Keratinocyte (primary cell): ENCODE data around the gene NRG3. TPM values are rescaled to one million over a fixed set of nuclear protein-coding genes. Genes with fewer than 3 reads are reported as not detected.

Experiments used
- DNase-seq: peaks from one replicate; pipeline ENCODE4 v3.0.0-alpha.2; 2011; ENCODE audit warnings: low read depth, missing footprints, low spot score
- FAIRE-seq: peaks from 2 replicates; lab custom pipeline; 2011; peaks lifted over from hg19 to GRCh38; lab: Jason Lieb, UNC
- H2AFZ ChIP-seq: 2 replicates; pipeline ENCODE4 v1.6.0; 2012; ENCODE audit warnings: low read length, control low read depth, inconsistent platforms; ENCODE audit not compliant: control insufficient read depth
- H3K27ac ChIP-seq: 2 replicates; pipeline ENCODE4 v1.5.1; 2011; ENCODE audit warnings: low read length; ENCODE audit not compliant: control insufficient read depth, insufficient read depth
- H3K27me3 ChIP-seq: 3 replicates; pipeline ENCODE4 v1.6.0; 2011; ENCODE audit warnings: low read length; ENCODE audit not compliant: control insufficient read depth, insufficient read depth; ENCODE audit errors: extremely low read depth
- H3K36me3 ChIP-seq, 2 experiments: 2 replicates in 1 of 2; 3 replicates in 1 of 2; pipeline ENCODE4 v1.5.1; 2011; ENCODE audit warnings: low read length in 2 of 2, mild to moderate bottlenecking in 1 of 2; ENCODE audit not compliant: control insufficient read depth in 2 of 2, insufficient read depth in 2 of 2; ENCODE audit errors: extremely low read depth in 1 of 2
- H3K4me1 ChIP-seq: 3 replicates; pipeline ENCODE4 v1.5.1; 2011; ENCODE audit warnings: low read length; ENCODE audit not compliant: control insufficient read depth, insufficient read depth; ENCODE audit errors: extremely low read depth
- H3K4me2 ChIP-seq: 3 replicates; pipeline ENCODE4 v1.6.0; 2011; ENCODE audit warnings: low read depth, low read length; ENCODE audit not compliant: control insufficient read depth, insufficient read depth; ENCODE audit errors: extremely low read depth
- H3K4me3 ChIP-seq, 3 experiments: fragments of 200-600 bp in 1 of 3; sonication (generic) in 1 of 3; 2 replicates in 2 of 3; 3 replicates in 1 of 3; pipeline ENCODE4 v1.5.1; 2011 to 2016; ENCODE audit warnings: low read length in 3 of 3, mild to moderate bottlenecking in 3 of 3, control low read depth in 2 of 3, inconsistent platforms in 1 of 3, low read depth in 1 of 3, mixed read lengths in 1 of 3, mixed run types in 1 of 3, moderate library complexity in 1 of 3; ENCODE audit not compliant: control insufficient read depth in 2 of 3, insufficient read depth in 2 of 3; ENCODE audit errors: extremely low read depth in 1 of 3
- H3K79me2 ChIP-seq: 2 replicates; pipeline ENCODE4 v1.6.0; 2012; ENCODE audit warnings: low read length; ENCODE audit not compliant: control insufficient read depth, insufficient read depth
- H3K9ac ChIP-seq: 3 replicates; pipeline ENCODE4 v1.6.0; 2011; ENCODE audit warnings: low read length; ENCODE audit not compliant: control insufficient read depth, insufficient read depth; ENCODE audit errors: extremely low read depth
- H3K9me1 ChIP-seq: 3 replicates; pipeline ENCODE4 v1.6.0; 2011; ENCODE audit warnings: low read length; ENCODE audit not compliant: control insufficient read depth, insufficient read depth; ENCODE audit errors: extremely low read depth
- H3K9me3 ChIP-seq: 2 replicates; pipeline ENCODE4 v1.5.1; 2012; ENCODE audit warnings: low read depth, low read length; ENCODE audit not compliant: control insufficient read depth
- H4K20me1 ChIP-seq: 3 replicates; pipeline ENCODE4 v1.6.0; 2011; ENCODE audit warnings: low read length; ENCODE audit not compliant: control insufficient read depth, insufficient read depth; ENCODE audit errors: extremely low read depth
- CTCF ChIP-seq, 3 experiments: IDR thresholded peaks in 1 of 3; conservative IDR thresholded peaks in 1 of 3; optimal IDR thresholded peaks in 1 of 3; 2 replicates in 2 of 3; 3 replicates in 1 of 3; pipeline versions ENCODE3 to v1.5.1; 2011; ENCODE audit warnings: low read length in 3 of 3, mild to moderate bottlenecking in 3 of 3, moderate library complexity in 2 of 3, control low read depth in 1 of 3, inconsistent platforms in 1 of 3; ENCODE audit not compliant: insufficient read depth in 2 of 3; ENCODE audit errors: extremely low read depth in 1 of 3
- EZH2 ChIP-seq: IDR thresholded peaks from one replicate; pipeline ENCODE4 v1.6.1; 2012; ENCODE audit warnings: inconsistent platforms, mild to moderate bottlenecking, low read length, moderate library complexity
- dilution Hi-C: fragments of 300-500 bp; cut with MboI; formaldehyde crosslinking; loops from one replicate; pipeline ENCODE4 v1.7.0; 2020; ENCODE audit warnings: low sequenced_read_pairs; ENCODE audit not compliant: extremely low pct_ligation_motif_present
- polyA plus RNA-seq, 5 experiments: library from polyadenylated mRNA; depleted of rRNA in 3 of 5; stranded (reverse) in 3 of 5; stranded (forward) in 1 of 5; unstranded in 1 of 5; fragments of >200 nt; gene quantifications; 1 replicate in 1 of 5; 2 replicates in 3 of 5; 3 replicates in 1 of 5; pipeline versions ENCODE4 v1.2.1 to v1.2.3, GENCODE V29; 2011 to 2012; ENCODE audit warnings: missing spikeins in 2 of 5, low read depth in 1 of 5, low replicate concordance in 1 of 5

Gene NRG3
- polyA plus RNA-seq, 1 donor (not counting 4 experiments of a cell fraction or from before 2014, with no cell fraction given), result not detected

GRCh38 chr10:82321724-82322123 lies 446.7 kb downstream of the NRG3 start:
- H4K20me1 ChIP-seq, result no peaks in the 10 kb centered on the region
- no peak for TF ChIP-seq CTCF (optimal IDR thresholded peaks at IDR 0.05 in 1 of 3, IDR thresholded peaks at IDR 0.05 in 1 of 3, conservative IDR thresholded peaks at IDR 0.05 in 1 of 3; ENCODE audit: extremely low read depth in 1 of 3, insufficient read depth in 2 of 3, low read length in 3 of 3)
- TF ChIP-seq EZH2, result no peak
- no peaks in the 10 kb centered on the region for H3K9me1 ChIP-seq
- H3K4me2 ChIP-seq, result no peak overlapping the region
- H3K4me1 ChIP-seq, result no peaks in the 10 kb centered on the region
- H3K27ac ChIP-seq, result no peak overlapping the region
- dilution Hi-C loops, result no loop called here
- DNase-seq (no peak), FAIRE-seq (no peak)
- no peak overlapping the region for H3K9ac ChIP-seq
- H3K27me3 ChIP-seq, result no peaks in the 10 kb centered on the region
- H3K4me3 ChIP-seq, result no peak overlapping the region
- no peaks in the 10 kb centered on the region for H3K79me2 ChIP-seq
- no peak overlapping the region for H2AFZ ChIP-seq
- H3K9me3 ChIP-seq, result peaks cover 5% of the 10 kb centered on the region
- H3K36me3 ChIP-seq, result no peaks in the 10 kb centered on the region

- Histone ChIP-seq H3K4me2 (no peak overlapping the region), H3K27ac (no peak overlapping the region), H3K4me3 (no peak overlapping the region), H3K9ac (no peak overlapping the region), H4K20me1 (no peaks in the 10 kb centered on the region), H3K4me1 (no peaks in the 10 kb centered on the region), H3K9me1 (no peaks in the 10 kb centered on the region), H2AFZ (no peak overlapping the region), H3K9me3 (no peaks in the 10 kb centered on the region), H3K79me2 (no peaks in the 10 kb centered on the region), H3K36me3 (no peaks in the 10 kb centered on the region), H3K27me3 (no peaks in the 10 kb centered on the region)
- dilution Hi-C loops, result no loop called here
- TF ChIP-seq EZH2 (no peak), CTCF (optimal IDR thresholded peaks at IDR 0.05 in 1 of 3, IDR thresholded peaks at IDR 0.05 in 1 of 3, conservative IDR thresholded peaks at IDR 0.05 in 1 of 3; ENCODE audit: extremely low read depth in 1 of 3, insufficient read depth in 2 of 3, low read length in 3 of 3) (no peak)
- FAIRE-seq, result no peak
- no peak for DNase-seq
These were observed 456.7 kb downstream of the NRG3 start for GRCh38 chr10:82331716-82332115.
